Posterior cingulate gyrus (tissue), 11 donors: ENCODE data around the gene SPPL3.
"Not testable (repeated sequence)": the region's sequence is repeated elsewhere in the genome, so short reads cannot be mapped to it uniquely, and the experiment has no call there.

Experiments used
- DNase-seq, 10 donors: peaks; one replicate each; pipeline versions ENCODE4 v3.0.0 to v3.0.0-alpha.2; 2020 to 2021; ENCODE audit warnings: mixed read lengths in 3 of 10
- intact Hi-C: fragments of 100-400 bp; cut with DNase I; formaldehyde crosslinking; loops from one replicate; pipeline ENCODE4 v1.15.1; 2023

SPPL3 gene

DNA sequence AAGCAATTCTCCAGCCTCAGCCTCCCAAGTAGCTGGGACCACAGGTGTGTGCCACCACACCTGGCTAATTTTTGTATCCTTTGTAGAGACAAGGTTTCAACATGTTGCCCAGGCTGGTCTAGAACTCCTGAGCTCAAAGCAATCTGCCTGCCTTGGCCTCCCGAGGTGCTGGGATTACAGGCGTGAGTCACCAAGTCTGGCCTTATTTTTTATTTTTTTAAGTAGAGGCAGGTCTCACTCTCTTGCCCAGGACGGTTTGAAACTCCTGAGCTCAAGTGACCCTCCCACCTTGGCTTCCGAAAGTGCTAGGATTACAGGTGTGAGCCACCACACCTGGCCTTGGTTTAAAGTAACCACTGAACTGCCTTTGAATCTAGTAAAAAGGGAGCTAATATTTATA lies 56.8 kb downstream of the SPPL3 start:
- intact Hi-C loops, result no loop called here
- DNase-seq, result no peak

DNA sequence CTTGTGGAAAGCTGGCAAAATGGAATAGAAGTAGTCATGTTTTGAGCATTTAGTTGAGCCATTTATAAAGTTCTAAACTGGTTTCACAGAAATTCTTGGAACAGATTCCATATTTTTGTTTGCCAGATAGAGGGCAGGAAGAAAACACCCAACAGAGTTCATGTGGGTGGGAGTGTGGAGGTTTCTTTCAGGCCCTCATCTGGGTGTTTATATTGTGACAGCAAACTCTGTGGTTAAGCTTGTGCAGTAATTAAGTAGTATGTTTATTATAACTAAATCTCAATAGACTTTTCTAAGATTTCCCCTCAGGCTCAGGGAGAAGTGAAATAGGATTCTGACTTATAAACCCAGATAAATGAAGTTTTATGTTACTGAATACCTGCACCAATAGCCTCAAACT lies 57.4 kb downstream of the SPPL3 start:
- no peak for DNase-seq
- intact Hi-C loops, result no loop called here

DNA sequence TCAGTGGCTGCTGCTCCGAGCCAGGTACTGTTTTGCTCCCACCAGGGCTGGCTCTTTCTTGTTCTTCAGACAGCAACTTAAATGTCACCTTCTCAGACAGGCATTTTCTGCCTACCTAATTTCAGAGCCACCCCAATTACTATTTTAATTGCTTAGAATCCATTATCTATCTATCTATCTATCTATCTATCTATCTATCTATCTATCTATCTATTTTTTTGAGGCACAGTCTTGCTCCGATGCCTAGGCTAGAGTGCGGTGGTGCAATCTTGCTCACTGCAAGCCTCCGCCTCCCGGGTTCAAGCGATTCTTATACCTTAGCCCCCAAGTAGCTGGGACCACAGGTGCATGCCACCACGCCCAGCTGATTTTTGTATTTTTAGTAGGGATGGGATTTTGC lies 58.5 kb downstream of the SPPL3 start:
- intact Hi-C loops, result no loop called here
- no peak for DNase-seq

DNA sequence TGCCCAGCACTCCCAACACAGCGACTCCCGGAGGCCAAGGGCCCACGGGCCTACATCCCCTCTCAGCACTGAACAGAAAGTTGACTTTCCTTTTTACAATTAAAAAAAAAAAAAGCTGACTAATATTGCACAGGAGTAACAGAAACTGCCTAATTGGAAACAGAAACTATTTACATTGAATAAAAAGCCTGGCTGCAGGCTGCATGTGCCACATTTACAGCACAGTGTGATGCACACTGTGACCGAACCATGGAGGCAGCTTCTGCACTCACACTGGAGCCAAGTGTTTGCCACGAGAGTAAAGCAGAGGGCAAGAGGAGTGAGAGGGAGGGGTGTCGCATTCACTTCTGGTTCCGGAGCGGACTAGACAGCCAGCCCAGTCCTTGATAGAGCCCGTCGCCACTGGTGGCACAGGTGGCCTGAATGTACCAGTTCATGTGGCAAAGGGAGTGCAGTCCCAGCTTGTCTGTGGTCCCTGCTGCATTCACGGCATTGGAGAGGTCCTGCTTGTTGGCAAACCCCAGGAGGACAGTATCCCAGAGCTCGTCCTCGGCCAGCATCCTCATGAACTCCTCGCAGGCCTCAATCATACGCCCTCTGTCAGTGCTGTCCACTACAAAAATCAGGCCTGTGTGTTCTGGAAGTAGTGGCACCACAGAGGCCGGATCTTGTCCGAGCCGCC lies 59.2 kb downstream of the SPPL3 start:
- peak in 3 of 10 donors; percentile 32 to 82 (median 74) for DNase-seq
- intact Hi-C loops, result no loop called here

DNA sequence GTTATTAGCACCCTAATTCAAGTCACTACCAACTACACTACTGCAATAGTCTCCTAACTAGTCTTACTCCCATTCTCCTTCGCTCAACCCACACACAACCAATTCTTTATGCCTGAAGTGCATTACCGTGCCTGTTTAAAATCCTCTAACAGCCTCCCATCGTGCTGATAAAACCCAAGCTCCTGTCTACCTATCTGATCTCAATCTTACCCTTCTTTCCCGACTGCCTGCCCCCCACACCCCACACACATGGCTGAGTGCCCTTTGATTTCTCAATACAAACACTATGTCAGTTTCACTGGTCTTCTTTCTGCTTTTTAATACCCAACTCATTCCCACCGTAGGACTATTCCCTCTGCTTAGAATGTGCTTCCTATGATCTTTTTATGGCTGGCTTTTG lies 59.9 kb downstream of the SPPL3 start:
- intact Hi-C loops, result no loop called here
- no peak for DNase-seq

DNA sequence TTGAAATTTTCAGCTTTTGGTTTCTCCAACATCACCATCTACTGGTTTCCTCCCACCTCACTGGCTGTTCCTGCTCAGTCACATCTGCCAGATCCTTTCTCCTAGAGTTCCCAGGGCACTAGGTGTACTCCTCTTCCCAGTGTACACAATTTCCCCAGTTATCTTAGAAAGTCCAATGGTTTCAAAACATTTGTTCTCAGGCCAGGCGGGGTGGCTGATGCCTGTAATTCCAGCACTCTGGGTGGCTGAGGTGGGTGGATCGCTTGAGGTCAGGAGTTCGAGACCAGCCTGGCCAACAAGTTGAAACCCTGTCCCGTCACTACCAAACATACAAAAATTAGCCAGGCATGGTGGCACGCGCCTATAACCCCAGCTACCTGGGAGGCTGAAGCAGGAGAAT lies 60.7 kb downstream of the SPPL3 start:
- no peak for DNase-seq
- intact Hi-C loops, result no loop called here

DNA sequence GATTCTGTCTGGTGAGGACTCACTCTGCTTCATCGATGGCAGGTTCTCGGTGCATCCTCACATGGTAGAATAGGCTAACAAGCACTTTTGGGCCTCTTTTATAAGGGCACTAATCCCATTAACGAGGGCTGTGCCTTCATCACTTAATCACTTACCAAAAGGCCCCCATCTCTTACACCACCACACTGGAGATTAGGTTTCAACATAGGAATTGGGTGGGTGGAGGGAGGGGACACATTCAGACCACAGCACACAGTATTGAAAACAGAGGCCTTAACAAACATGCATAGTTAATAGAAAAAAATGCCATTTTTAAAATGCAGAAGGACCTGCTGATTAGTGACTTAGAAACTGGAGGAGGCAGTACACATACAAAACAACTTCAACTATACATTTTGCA lies 61.6 kb downstream of the SPPL3 start:
- intact Hi-C loops, result no loop called here
- DNase-seq, result no peak

DNA sequence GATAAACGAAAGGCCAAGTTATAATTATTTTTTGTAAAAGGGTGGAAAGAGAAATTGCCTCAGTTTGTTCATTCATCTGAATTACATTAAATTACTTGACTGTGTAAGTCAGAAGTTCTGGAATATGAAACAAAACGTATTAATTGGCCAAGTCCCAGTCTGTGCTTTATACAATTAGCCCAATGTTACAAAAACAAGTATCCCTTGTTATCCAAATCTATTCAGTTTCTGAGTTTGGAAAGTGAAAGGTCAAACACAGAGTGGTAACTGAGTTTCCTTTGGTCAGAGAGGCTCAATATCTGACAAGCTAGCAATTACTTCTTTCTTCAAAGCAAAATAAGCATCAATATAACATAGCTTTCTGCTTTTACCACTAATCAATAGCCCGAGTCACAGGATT lies 62.6 kb downstream of the SPPL3 start:
- DNase-seq, result no peak
- intact Hi-C loops, result no loop called here

DNA sequence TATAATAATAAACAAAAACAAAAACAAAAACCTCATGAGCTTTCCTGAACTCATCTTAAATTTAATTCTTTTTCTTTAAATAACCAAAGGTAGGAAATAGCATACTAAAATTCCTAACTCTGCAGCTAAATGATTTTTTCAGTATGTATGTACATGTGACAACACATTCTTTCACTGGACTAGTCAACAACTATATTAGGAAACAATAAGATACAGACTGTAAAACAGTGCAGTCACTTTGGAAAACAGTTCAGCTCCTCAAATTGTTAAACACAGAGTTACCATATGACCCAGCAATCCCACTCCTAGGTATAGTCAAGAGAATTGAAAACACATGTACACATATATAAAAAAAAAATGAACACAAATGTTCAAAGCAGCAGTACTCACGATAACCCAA lies 64.7 kb downstream of the SPPL3 start:
- intact Hi-C loops, result no loop called here
- no peak for DNase-seq

DNA sequence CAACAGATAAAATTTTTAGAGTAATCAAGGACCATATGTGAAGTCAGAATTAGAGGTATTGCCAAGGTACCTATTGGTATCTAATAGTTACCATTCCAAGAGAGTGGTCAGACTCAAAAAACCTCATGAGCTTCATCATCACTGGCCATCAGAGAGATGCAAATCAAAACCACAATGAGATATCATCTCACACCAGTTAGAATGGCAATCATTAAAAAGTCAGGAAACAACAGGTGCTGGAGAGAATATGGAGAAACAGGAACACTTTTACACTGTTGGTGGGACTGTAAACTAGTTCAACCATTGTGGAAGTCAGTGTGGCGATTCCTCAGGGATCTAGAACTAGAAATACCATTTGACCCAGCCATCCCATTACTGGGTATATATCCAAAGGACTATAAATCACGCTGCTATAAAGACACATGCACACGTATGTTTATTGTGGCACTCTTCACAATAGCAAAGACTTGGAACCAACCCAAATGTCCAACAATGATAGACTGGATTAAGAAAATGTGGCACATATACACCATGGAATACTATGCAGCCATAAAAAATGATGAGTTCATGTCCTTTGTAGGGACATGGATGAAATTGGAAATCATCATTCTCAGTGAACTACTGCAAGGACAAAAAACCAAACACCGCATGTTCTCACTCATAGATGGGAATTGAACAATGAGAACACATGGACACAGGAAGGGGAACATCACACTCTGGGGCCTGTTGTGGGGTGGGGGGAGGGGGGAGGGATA lies 65.4 kb downstream of the SPPL3 start:
- DNase-seq, intact Hi-C loops: not testable (repeated sequence)

DNA sequence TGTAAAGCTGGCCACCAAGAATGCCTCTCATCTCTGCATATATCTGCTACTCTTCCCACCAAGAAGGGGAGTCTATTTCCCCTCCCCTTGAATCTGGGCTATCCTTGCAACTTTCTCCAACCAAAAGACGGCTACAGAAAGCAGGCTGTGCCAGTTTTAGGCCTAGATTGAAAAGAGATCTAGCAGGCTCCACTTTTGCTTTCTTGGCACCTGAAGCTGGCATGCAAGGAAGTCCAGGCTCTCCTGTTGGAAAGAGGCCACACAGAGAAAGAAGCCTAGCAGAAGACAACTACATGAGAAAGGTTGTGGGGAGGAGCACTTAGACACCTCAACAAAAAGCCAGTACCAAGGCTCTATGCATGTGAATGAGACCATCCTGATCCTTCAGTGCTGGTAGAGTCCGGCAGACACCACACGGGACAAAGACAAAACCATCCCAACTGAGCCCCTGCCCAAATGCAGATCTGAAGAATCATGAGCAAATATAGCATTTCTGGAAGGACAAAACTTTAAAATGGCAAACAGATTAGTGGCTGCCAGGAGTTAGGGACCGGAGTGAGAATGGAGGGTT lies 68.0 kb downstream of the SPPL3 start:
- DNase-seq, result no peak
- intact Hi-C loops, result no loop called here

DNA sequence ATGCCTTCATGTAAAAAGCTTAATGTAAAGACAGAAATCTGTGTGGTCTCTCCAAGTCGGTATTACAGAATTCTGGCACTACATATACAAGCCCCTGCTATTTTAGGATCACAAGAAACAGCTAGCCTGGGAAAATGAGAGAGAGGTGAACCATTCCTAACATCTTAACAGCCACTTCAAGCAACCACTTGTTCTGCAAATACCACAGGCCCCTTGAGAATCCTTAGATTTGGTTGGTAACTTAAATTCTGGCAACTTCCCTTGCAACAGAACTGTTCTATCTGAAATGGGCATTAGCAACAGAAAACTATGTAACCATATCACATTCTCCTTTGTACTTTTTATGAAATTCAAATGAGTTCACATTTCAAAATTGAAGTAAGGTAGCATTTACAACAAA lies 68.5 kb downstream of the SPPL3 start:
- no peak for DNase-seq
- intact Hi-C loops, result no loop called here

DNA sequence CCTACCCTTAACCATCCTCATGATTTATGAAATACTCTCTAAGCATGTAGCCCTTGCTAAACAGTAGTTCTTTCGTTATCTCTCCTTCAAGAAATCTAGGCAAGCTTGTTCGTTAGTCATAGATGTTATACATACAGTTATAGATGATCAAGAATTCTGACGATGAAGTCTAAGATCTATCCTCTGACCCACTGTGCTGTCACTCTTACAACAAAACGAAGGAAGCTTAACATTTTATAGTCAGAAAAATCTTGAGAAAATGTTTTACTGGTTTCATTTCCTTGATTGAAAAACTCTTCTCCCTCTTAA lies 68.9 kb downstream of the SPPL3 start:
- no peak for DNase-seq
- intact Hi-C loops, result no loop called here

DNA sequence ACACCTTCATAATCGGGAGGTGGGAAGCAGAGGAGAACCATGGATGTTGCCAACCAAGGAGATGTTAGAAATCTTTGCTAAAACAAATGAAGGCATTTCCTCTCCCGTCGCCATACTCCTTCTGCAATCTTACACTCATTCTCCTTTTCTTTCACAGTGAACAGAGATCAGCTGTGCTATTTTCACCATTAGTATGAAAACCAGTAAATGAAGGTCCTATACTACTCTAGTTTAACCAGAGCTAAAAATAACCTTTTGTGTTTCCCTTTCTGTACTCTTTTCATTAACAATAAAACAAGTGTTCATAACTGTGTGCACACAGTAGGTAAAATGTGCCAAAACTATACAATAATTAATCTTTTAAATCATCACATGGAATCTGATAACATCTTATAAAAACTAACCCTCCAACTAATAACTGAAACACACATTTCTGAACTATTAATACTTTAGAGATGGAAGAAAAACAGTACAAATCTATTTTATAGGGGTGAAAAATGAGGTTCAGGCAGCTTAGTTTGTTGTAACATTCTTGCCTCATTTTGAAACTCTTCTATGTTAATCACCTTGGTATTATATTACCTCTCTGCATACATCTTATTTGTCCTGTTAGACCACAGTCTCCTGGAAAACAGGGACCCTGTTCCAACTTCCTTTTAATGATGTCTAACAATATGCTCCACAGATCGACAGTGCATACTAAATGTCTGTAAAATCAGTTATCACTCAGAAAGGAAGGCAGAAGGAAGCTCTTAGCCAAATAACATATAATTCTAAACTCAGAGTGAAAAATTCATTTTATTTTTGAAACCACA lies 69.5 kb downstream of the SPPL3 start:
- no peak for DNase-seq
- intact Hi-C loops, result no loop called here

DNA sequence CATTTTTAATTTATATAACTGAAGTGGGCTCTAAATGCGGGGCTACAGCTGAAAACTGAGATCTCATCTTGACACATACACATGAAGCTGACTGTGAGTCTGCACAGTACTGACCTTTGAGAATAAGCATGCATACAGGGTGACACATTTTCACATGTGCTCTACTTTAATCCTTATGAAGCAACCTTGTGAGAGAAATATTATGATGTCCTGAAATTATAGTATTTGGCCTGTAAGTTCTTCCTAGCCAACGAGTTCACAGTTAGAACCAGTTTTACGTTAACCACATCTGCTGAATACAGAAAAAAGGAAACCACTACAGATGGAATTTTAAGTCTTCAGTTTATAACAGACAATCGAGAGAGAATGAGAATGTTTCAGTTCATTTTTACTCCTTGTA lies 70.3 kb downstream of the SPPL3 start:
- DNase-seq, result no peak
- intact Hi-C loops, result no loop called here

DNA sequence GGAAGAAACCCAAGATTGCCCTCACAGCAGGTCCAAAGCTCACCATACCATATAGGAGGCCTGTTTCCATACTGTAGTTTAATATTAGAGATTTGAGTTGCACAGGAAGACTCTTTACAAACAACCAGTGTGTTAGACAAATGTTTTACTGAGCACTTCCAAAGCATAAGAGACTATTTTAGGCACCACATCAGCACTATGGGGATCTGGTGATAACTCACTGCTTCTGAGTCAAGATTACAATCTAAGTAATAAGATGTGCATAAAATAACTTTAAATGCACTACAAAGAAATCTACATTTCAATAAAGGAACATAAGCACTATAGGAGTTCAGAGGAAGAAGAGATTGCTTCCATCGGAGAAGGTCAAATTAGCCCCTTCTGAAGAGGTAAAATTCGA lies 71.4 kb downstream of the SPPL3 start:
- intact Hi-C loops, result no loop called here
- no peak for DNase-seq

DNA sequence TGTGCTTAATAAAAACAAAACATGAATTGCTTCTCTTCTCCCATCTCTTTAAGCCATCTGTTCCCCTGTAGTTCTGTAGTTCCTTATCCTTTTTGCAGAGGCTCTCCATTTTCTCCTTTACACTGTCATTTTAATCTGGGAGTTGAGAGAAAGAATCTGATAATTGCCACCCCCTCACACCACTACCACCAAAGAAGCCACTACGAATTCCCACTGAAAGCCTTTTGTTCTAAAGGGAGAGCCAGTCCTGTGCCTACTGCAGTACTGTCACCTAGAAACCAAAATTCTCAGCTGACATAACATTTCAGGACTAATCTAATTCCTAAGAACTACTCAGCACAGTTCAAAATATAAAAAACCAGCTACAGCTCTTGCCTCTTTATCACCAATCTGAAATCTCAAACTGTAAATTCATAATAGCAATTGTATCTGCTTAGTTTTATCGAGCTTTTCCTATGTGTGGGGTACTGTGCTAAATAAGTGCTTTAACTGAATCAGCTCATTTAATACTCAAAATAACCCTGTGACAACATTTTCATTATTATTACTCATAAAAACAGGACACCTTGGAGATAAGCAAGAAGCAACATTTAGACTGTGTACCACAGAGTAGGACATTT lies 72.4 kb downstream of the SPPL3 start:
- no peak for DNase-seq
- intact Hi-C loops, result no loop called here

DNA sequence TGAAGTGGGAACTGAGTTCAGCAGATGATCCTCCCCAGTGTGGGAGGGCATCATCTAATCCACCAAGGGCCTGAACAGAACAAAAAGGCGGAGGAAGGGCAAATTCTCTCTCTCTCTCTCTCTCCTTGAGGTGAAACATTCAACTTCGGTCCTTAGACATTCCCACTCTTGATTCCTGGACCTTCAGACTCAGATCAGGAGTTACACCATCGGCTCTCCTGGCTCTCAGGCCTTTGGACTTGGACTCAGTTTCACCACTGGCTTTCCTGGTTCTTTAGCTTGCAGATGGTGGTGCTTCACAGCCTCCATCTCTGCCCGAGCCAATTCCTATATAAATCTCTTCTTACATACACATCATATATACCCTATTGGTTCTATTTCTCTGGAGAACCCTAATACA lies 73.2 kb downstream of the SPPL3 start:
- no peak for DNase-seq
- intact Hi-C loops, result no loop called here

DNA sequence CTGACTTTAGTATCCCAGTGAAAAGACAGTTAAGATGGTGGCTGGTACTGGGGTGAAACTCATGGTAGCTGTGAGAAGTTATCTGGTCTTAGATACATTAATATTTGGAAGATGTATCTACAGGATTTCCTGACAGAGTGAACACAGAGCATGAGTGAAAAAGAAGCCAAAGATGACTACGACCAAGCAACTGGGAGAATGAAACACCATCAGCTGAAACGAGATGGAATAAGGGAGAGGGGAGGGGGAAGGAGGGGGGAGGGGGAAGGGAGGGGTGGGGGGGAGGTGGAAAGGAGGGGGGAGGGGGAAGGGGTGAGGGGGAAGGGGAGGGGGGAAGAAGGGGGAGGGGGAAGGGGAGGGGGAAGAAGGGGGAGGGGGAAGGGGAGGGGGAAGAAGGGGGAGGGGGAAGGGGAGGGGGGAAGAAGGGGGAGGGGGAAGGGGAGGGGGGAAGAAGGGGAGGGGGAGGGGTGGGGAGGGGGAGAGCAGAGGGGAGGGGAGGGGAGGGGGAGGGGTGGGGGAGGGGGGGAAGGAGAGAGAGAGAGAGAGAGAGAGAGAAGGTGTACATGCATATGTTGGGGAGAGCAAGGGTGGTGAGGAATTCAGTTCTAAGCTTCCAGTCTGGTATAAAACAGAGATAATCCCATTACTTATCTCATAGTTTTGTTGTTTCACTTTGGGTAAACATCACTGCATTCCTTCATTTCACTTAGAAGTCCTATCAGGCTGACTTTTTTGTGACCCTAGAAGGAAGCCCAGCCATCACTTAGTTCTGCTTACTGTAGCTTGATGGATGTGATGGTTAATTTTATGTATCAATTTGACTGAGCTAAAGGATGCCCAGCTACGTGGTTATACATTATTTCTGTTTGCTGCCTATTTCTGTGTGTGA lies 73.9 kb downstream of the SPPL3 start:
- DNase-seq, result no peak
- intact Hi-C loops, result no loop called here

DNA sequence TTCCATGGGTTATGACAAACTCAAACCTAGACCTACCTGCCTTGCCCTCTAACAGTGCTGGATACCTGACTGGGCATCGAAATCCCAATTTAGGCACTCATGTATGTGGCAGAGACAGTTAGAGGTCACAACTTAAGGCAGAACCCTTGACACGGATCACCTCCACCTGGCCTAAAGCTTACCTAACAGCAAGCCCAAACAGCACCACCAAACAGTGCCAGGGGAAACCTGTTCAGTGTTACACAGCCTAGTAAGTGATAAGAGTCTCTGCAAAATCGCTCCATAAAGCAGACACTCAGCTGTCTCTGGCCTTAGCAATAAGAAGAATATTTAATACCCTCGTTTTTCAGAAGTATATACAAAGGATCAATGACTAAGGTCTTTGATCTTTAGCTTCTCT lies 77.8 kb downstream of the SPPL3 start:
- no peak for DNase-seq
- intact Hi-C loops, result no loop called here
